ENCODE measurements around the gene SNED1.

The SNED1 gene

GRCh38 chr2:241112046-241112445 lies 113.6 kb downstream of the SNED1 start:
- Histone ChIP-seq H3K9ac (ENCODE audit: insufficient read length) (no peak overlapping the region), H3K4me3 (no peak overlapping the region), H3K9me3 (ENCODE audit: low read depth, low read length) (no peaks in the 10 kb centered on the region), H3K27ac (no peak overlapping the region), H3K36me3 (ENCODE audit: insufficient read depth, low read length) (no peaks in the 10 kb centered on the region; the same call in 1 of the 2 replicates)
- TF ChIP-seq FOXP2 (optimal IDR thresholded peaks at IDR 0.05; ENCODE audit: control extremely low read depth, extremely low read length, insufficient read depth) (no peak), EZH2 (IDR thresholded peaks at IDR 0.05) (no peak), POLR2AphosphoS5 (IDR thresholded peaks at IDR 0.05; ENCODE audit: borderline replicate concordance, low read depth, low read length) (no peak)
- DNase-seq (ENCODE audit: low read depth, low spot score): no peak

- TF ChIP-seq EZH2 (IDR thresholded peaks at IDR 0.05) (no peak), POLR2AphosphoS5 (IDR thresholded peaks at IDR 0.05; ENCODE audit: borderline replicate concordance, low read depth, low read length) (no peak), FOXP2 (optimal IDR thresholded peaks at IDR 0.05; ENCODE audit: control extremely low read depth, extremely low read length, insufficient read depth) (no peak)
- H3K27ac ChIP-seq: no peak overlapping the region
- no peak for DNase-seq (ENCODE audit: low read depth, low spot score)
- no peak overlapping the region for H3K4me3 ChIP-seq
- no peaks in the 10 kb centered on the region for H3K9me3 ChIP-seq (ENCODE audit: low read depth, low read length)
- H3K9ac ChIP-seq (ENCODE audit: insufficient read length): no peak overlapping the region
- H3K36me3 ChIP-seq (ENCODE audit: insufficient read depth, low read length): no peaks in the 10 kb centered on the region; the same call in 1 of the 2 replicates
These were observed 114.2 kb downstream of the SNED1 start for GRCh38 chr2:241112592-241112991.

GRCh38 chr2:241114836-241115235 lies 116.4 kb downstream of the SNED1 start:
- H3K9me3 ChIP-seq (ENCODE audit: low read depth, low read length): no peaks in the 10 kb centered on the region
- no peak overlapping the region for H3K27ac ChIP-seq
- no peaks in the 10 kb centered on the region; the same call in 1 of the 2 replicates for H3K36me3 ChIP-seq (ENCODE audit: insufficient read depth, low read length)
- no peak overlapping the region for H3K4me3 ChIP-seq
- no peak for TF ChIP-seq POLR2AphosphoS5 (IDR thresholded peaks at IDR 0.05; ENCODE audit: borderline replicate concordance, low read depth, low read length)
- no peak for TF ChIP-seq EZH2 (IDR thresholded peaks at IDR 0.05)
- no peak for TF ChIP-seq FOXP2 (optimal IDR thresholded peaks at IDR 0.05; ENCODE audit: control extremely low read depth, extremely low read length, insufficient read depth)
- no peak overlapping the region for H3K9ac ChIP-seq (ENCODE audit: insufficient read length)
- no peak for DNase-seq (ENCODE audit: low read depth, low spot score)

- no peaks in the 10 kb centered on the region for H3K9me3 ChIP-seq (ENCODE audit: low read depth, low read length)
- H3K27ac ChIP-seq: no peak overlapping the region
- peaks cover 2% of the 10 kb centered on the region for H3K36me3 ChIP-seq (ENCODE audit: insufficient read depth, low read length)
- no peak overlapping the region for H3K4me3 ChIP-seq
- H3K9ac ChIP-seq (ENCODE audit: insufficient read length): no peak overlapping the region
- no peak for DNase-seq (ENCODE audit: low read depth, low spot score)
- TF ChIP-seq POLR2AphosphoS5 (IDR thresholded peaks at IDR 0.05; ENCODE audit: borderline replicate concordance, low read depth, low read length) (no peak), EZH2 (IDR thresholded peaks at IDR 0.05) (no peak), FOXP2 (optimal IDR thresholded peaks at IDR 0.05; ENCODE audit: control extremely low read depth, extremely low read length, insufficient read depth) (no peak)
These were observed 116.9 kb downstream of the SNED1 start for GRCh38 chr2:241115361-241115760.

- TF ChIP-seq POLR2AphosphoS5 (IDR thresholded peaks at IDR 0.05; ENCODE audit: borderline replicate concordance, low read depth, low read length) (no peak), FOXP2 (optimal IDR thresholded peaks at IDR 0.05; ENCODE audit: control extremely low read depth, extremely low read length, insufficient read depth) (no peak), EZH2 (IDR thresholded peaks at IDR 0.05) (no peak)
- Histone ChIP-seq H3K9ac (ENCODE audit: insufficient read length) (no peak overlapping the region), H3K36me3 (ENCODE audit: insufficient read depth, low read length) (peaks cover 11% of the 10 kb centered on the region)
These were observed 118.5 kb downstream of the SNED1 start for GRCh38 chr2:241116606-241117560.

GRCh38 chr2:241118737-241119505 lies 120.5 kb downstream of the SNED1 start:
- Histone ChIP-seq H3K9ac (ENCODE audit: insufficient read length) (no peak overlapping the region), H3K27ac (no peak overlapping the region), H3K4me3 (no peak overlapping the region), H3K9me3 (ENCODE audit: low read depth, low read length) (no peaks in the 10 kb centered on the region), H3K36me3 (ENCODE audit: insufficient read depth, low read length) (peaks cover 19% of the 10 kb centered on the region)
- no peak for DNase-seq (ENCODE audit: low read depth, low spot score)
- TF ChIP-seq EZH2 (IDR thresholded peaks at IDR 0.05): no peak
- no peak for TF ChIP-seq POLR2AphosphoS5 (IDR thresholded peaks at IDR 0.05; ENCODE audit: borderline replicate concordance, low read depth, low read length)
- TF ChIP-seq FOXP2 (optimal IDR thresholded peaks at IDR 0.05; ENCODE audit: control extremely low read depth, extremely low read length, insufficient read depth): no peak

More at GRCh38 chr2:241116606-241117560, 118.5 kb downstream of the SNED1 start:
- Histone ChIP-seq H3K9me3 (ENCODE audit: low read depth, low read length) (no peaks in the 10 kb centered on the region), H3K27ac (no peak overlapping the region), H3K4me3 (no peak overlapping the region)
- no peak for DNase-seq (ENCODE audit: low read depth, low spot score)

- H3K9me3 ChIP-seq (ENCODE audit: low read depth, low read length): no peaks in the 10 kb centered on the region
- no peak overlapping the region for H3K9ac ChIP-seq (ENCODE audit: insufficient read length)
- no peak overlapping the region for H3K27ac ChIP-seq
- TF ChIP-seq FOXP2 (optimal IDR thresholded peaks at IDR 0.05; ENCODE audit: control extremely low read depth, extremely low read length, insufficient read depth) (no peak), POLR2AphosphoS5 (IDR thresholded peaks at IDR 0.05; ENCODE audit: borderline replicate concordance, low read depth, low read length) (no peak), EZH2 (IDR thresholded peaks at IDR 0.05) (no peak)
- H3K36me3 ChIP-seq (ENCODE audit: insufficient read depth, low read length): peaks cover 23% of the 10 kb centered on the region
- DNase-seq (ENCODE audit: low read depth, low spot score): no peak
- no peak overlapping the region for H3K4me3 ChIP-seq
These were observed 122.0 kb downstream of the SNED1 start for GRCh38 chr2:241120440-241120839.

- Histone ChIP-seq H3K9ac (ENCODE audit: insufficient read length) (no peak overlapping the region), H3K9me3 (ENCODE audit: low read depth, low read length) (no peaks in the 10 kb centered on the region), H3K36me3 (ENCODE audit: insufficient read depth, low read length) (peaks cover 23% of the 10 kb centered on the region), H3K27ac (no peak overlapping the region), H3K4me3 (no peak overlapping the region)
- TF ChIP-seq EZH2 (IDR thresholded peaks at IDR 0.05) (no peak), FOXP2 (optimal IDR thresholded peaks at IDR 0.05; ENCODE audit: control extremely low read depth, extremely low read length, insufficient read depth) (no peak), POLR2AphosphoS5 (IDR thresholded peaks at IDR 0.05; ENCODE audit: borderline replicate concordance, low read depth, low read length) (no peak)
- DNase-seq (ENCODE audit: low read depth, low spot score): no peak
These were observed 122.6 kb downstream of the SNED1 start for GRCh38 chr2:241121008-241121407.
